GM12891 (cell line): ENCODE data around the gene ALKBH5.

Experiments used
- PAX5 ChIP-seq: IDR thresholded peaks from 2 replicates; pipeline ENCODE4 v1.6.1; 2011; ENCODE audit warnings: low read length, moderate library complexity, mild to moderate bottlenecking; ENCODE audit not compliant: insufficient read depth, severe bottlenecking
- POLR2A ChIP-seq: IDR thresholded peaks from 2 replicates; pipeline ENCODE4 v1.6.1; 2011; ENCODE audit warnings: low read depth, low read length, control low read depth
- POLR2AphosphoS5 ChIP-seq: IDR thresholded peaks from 2 replicates; pipeline ENCODE4 v1.6.1; 2011; ENCODE audit warnings: low read depth, low read length, control low read depth
- SPI1 ChIP-seq: IDR thresholded peaks from 2 replicates; pipeline ENCODE4 v1.6.1; 2011; ENCODE audit warnings: low read depth, low read length, control low read depth
- TAF1 ChIP-seq: IDR thresholded peaks from 2 replicates; pipeline ENCODE4 v1.6.1; 2011; ENCODE audit warnings: low read depth, low read length, control low read depth

DNA sequence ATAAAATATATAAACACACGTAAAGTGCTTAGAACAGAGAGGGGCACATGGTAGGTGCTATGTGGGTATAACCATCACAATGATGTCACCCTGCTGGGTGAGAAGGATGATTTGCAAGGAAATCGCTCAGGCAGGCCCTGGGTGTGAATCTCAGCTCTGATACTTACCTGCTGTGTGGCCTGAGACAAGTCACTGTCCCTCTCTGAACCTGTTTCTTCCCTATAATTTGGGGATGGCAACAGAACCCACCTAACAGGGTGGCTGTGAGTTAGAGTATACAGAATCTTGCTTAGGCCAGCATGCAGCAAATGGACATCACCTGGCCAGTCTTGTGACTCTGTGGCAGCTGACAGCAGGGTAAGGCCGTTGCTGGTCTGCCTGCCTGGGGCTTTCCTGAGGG is 36.6 kb upstream of the ALKBH5 start:
- TF ChIP-seq TAF1, result no peak
- TF ChIP-seq POLR2AphosphoS5, result no peak
- no peak for TF ChIP-seq POLR2A
- TF ChIP-seq SPI1, result no peak
- TF ChIP-seq PAX5, result no peak
